SIG-M5 (cell line): ENCODE measurements around the gene KATNB1.
"Not testable (repeated sequence)": the region's sequence is repeated elsewhere in the genome, so short reads cannot be mapped to it uniquely, and the experiment has no call there.

ENCODE experiments used
- DNase-seq: peaks from one replicate; lab custom pipeline; 2025; lab: John Stamatoyannopoulos, UW

Gene KATNB1

GRCh38 chr16:57745768-57746167 is 10.2 kb downstream of the KATNB1 start:
- no peak for DNase-seq

DNA sequence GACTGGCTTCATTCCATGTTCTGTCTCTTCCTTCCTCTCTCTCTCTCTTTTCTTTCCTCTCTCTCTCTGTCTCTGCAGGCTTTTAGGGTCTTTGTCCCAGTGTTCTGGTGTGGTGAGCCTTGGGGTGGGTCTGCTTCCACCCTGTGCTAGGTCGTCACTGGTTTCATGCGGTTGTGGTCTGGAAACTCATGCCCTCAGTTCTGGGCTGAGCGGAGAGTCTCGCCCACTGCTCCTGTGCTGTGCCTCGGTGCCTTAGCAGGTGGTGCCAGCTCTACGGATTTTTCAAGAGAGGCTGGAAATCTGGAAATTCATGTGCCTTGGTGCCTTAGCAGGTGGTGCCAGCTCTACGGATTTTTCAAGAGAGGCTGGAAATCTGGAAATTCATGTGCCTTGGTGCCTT is 10.7 kb downstream of the KATNB1 start:
- DNase-seq: not testable (repeated sequence)

GRCh38 chr16:57747091-57747490 is 11.5 kb downstream of the KATNB1 start:
- DNase-seq: no peak

DNA sequence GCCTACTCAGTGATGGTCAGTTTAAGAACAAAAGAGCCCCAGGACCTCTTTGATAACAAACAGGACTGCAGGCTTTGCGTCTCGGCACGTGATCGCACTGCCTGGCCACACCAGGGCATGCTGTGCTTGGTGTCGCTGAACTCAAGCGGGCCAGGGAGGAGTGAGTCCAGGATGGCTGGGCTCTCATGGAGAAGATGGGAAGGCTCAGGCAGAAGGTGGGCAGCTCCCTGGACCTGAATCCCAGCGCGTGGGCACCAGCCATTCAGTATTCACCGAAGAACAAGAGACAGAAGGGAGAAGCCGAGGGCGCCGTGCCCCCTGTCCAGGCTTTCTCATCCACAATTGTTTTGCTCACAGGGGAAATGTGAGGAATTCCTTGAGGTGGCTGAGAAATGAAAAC is 11.9 kb downstream of the KATNB1 start:
- no peak for DNase-seq

- no peak for DNase-seq
Observed at GRCh38 chr16:57747996-57748395, 12.4 kb downstream of the KATNB1 start.

DNA sequence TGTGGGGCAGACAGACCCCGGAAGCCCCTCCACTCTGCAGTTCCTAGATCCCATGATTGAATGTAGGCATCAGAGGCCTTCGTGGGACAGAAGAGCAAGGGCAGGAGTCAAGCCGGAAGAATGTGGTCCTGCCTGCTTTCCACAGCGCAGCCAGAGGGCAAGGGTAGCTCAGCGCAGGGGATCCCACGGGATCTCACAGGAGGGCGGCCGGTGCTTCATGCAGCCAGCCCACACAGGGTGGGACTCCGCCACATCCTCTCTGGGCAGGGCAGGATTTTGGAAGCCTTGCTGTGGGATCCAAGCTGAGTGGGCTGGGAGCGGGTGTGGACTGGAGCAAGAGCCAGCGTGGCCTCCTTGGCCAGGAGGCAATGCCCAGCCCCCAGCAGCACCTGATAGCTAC is 13.0 kb downstream of the KATNB1 start:
- no peak for DNase-seq

DNA sequence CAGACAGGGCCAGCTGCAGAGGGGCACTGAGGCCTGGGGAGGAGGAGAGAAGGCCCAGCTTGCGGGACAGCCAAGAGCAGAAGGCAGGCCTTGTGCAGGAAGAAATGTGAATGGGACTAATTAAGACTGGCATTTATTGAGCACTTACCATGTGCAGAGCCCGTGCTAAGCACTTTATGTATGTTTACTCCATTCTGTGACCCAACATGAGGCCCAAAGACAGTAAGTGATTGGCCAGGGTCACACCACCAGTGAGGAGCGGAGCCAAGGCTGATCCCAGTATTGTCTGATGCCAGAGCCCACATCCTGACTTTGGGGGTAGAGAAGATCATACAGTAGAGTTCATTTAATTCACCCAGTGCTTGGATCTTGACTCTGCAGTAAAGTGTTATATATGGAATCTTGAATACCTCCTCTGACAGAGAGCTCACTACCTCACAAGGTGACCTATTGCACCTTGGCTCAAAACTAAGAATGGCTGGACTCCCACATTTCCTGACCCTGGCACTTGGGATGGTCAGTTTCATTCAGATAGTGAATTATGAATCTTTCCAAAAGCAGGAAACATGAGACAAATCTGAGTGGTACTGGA is 13.6 kb downstream of the KATNB1 start:
- no peak for DNase-seq

DNA sequence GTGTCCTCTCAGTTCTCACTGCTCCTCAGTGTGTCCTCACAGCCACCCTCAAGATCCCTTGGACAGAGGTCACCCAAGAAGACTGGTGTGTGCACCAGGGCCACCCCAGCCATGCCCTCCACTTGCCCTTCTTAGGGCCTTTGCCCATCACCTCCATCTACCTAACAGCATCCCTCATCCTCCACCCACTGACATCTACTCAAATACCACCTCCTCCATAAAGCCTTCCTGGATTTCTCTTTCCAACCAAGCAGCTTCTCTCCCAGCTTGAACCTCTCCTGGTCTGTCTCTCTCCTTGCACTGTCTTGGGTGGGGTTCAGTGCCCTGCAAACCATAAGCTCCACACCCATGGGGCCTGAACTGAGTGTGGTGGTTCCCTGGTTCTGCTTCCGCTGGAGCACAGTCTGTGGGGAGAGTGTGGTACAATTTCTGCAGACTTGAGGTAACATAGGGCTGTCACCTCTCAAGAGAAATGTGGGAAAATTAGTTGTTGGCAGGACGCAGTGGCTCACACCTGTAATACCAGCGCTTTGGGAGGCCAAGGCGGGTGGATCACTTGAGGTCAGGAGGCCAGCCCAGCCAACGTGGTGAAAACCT is 14.4 kb downstream of the KATNB1 start:
- no peak for DNase-seq

DNA sequence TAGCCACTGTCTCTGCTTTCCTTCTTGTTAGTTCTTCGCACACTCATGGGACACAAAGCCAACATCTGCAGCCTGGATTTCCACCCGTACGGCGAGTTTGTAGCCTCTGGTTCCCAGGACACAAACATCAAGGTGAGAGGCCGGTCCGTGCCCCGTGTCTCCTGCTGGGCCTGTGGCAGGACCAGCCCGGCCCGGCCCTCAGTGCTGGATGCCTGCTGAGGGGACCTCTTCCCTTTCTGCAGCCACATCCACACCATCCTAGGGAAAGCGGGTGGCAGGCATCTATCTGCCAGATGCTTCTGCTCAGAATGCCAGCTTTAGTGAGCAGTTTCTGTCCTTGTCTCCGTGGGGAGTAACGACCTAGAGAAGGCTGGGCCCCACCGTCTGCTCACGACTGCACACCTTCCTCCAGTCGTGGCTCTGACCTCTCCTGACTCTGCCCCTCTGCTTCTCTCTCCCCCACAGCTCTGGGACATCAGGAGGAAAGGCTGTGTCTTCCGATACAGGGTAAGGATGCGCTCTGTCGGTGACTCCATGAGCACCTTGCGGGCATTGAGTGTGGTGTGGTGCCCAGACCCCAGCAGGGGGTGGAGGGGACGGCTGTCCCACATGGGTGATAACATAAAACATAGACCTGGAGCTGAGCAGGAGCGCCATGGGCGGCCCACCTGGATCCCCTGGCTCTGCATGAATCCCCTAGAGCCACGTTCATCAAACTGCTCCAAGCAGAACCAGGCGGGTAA is 15.4 kb downstream of the KATNB1 start:
- no peak for DNase-seq

GRCh38 chr16:57751539-57752202 is 16.1 kb downstream of the KATNB1 start:
- DNase-seq: no peak

DNA sequence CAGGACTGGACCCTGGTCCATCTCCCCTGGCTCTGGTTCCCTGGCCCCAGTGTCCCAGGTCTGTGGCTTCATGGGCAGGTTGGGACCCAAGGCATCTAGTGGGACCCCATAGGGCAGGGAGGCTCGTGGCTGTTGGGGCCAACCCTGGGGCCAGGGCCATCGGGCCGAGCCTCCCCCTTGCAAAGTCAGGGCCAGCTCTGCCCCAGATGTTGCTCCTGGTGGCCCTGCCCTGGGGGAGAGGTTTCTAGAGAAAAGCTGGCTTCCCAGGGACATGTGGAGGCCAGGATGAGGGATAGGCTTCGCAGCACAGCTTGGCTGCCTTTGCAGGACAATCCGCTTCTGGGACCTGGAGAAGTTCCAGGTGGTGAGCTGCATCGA is 16.6 kb downstream of the KATNB1 start:
- no peak for DNase-seq

GRCh38 chr16:57752581-57753447 is 17.2 kb downstream of the KATNB1 start:
- DNase-seq: no peak

DNA sequence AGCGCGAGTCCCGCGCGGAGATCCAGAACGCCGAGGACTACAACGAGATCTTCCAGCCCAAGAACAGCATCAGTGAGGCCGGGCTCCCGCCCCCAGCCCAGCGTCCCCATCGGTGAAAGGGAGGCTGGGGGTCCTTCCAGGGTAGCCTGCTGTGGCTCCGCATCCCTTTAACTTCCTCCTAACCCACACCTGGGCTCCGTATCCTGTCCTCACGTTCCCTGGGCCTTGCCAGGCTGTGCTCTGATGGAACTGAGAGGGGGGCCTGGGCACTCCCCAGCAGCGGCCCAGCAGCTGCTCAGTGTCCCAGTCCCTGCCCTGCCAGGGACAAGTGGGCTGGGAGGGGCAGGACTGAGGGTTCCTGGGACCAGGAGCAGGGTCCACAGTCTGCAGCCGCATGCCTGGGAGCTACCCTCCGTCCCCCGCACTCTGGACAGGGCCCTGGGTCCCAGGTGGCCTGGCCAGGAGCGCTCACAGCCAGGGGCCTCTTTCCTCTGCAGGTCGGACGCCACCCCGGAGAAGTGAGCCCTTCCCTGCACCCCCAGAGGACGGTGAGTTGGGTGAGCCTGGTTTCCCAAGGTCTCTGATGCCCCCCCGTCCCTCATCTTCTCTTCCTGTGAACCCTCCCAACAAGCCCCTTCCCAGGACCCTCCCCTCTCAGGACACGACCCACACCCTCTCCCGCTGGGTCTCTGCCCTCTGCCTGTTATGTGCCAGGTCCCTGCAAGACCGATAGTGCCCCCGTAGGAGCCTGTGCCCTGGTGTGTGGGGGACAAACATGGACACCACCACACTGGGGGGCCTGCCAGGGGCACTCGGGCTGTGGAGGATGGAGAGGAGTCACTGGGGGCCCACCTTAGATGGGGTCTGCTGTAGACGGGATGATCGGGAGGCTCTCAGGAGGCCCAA is 18.1 kb downstream of the KATNB1 start:
- DNase-seq: no peak

DNA sequence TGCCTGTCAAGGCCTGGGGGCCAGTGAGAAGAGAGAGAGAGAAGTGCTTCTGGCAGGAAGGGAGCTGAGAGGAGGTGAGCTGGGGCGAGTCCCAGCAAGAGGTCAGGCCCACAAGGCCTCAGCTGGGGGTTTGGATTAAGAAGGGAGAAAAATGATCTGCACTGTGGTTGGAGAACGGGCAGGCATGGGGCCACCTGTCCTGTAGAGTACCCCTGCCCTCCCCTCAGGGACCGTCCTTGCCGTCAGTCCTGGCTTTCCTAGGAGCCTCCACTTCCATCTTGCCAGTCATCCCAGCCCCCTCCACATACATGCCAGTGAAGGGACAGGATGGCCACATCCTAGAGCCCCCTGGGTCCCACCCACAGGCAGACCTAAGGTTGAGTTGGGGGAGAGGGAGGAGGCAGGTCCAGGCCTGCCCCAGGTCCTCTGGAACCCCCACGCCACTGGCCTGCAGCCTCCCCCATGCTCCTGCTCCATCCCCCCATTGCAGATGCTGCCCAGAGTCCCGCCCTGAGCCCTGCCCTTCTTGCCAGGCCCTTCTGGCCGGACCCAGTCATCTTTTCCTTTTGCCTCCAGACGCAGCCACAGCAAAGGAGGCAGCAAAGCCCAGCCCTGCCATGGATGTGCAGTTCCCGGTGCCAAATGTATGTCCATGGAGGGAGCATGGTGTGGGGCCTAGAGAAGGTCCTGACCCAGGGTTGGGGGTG is 18.9 kb downstream of the KATNB1 start:
- no peak for DNase-seq

DNA sequence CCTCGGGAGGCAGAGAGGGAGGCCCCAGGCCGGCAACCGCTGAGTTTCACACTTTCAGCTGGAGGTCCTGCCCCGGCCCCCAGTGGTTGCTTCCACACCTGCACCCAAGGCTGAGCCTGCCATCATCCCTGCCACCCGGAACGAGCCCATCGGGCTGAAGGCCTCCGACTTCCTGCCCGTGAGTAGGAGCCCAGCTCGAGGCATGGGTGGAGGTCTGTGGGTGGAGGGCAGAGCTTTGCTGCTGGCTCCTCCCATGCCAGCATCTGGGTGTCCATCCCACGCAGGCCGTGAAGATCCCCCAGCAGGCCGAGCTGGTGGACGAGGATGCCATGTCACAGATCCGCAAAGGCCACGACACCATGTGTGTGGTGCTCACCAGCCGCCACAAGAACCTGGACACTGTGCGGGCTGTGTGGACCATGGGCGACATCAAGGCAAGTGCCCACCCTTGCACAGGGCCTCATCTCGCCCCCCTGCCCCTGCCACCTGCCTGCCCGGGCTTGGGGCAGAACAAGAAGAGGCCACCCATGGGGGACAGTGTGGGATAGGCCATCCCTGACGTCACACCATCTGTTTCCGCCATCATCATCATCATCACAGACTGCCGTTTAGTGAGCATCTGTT is 19.6 kb downstream of the KATNB1 start:
- DNase-seq: no peak

- DNase-seq: no peak
Observed at GRCh38 chr16:57755726-57756423, 20.3 kb downstream of the KATNB1 start.

DNA sequence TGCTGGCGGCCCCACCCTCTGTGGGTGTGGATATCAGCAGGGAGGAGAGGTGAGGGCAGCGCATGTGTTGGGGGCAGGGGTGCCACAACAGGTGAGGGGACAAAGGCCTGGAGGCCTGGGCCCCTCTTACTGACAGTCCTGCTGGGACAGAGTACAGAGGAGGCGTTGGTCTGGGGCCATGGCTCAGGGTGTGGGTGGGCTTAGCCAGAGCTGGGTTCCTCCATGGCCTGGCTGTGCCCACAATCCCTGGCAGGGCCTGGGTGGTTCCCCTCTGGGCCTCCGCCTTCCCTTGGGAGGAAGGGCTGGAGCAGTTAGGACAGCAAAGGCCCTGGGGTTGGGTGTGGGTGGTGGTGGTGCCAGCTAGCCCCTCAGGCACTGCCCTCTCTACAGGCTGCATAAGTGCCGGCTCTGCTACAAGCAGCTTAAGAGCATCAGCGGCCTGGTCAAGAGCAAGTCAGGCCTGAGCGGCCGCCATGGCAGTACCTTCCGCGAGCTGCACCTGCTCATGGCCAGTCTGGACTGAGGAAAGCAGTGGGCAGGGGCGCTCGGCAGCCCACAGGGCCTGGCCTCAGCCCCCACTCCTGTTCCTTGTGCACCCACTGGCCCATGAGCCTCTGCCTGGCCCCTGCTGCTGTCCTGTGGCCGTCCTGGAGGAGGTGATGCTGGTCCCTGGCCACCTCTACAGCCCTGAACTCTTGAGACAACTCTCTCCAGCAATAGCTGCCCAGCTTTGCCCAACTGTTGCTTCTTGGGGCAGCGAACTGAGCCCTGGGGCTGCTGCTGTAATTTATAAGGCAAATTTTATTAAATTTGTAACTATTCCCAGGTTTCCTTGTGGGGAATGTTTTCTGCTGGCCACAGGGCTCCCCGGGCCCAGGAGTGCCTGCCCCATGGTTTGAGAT is 21.1 kb downstream of the KATNB1 start:
- DNase-seq: no peak

DNA sequence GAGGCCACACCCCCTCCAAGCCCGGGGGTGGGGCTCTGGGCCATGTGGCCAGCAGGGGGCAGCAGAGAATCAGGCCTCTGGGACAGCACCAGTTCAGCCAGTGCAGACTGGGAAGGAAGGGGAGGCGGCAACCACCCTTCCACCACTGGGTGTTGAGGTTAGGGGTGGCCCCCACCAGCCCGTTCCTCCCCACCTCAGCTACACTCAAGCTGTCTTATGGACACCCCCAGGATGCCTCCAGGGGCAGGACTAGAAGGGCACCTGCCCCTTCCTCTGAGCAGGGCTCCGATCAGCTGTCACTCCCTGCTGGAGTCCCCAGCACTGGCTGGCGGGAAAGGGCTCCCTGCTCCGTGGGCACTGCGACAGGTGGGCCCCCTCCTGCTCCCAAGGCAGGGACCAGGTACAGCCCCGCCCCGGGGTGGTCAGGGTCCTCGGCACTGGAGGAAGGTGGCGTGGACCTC is 21.8 kb downstream of the KATNB1 start:
- DNase-seq: no peak
